T-helper 2 cell treated with Interferon-gamma antibody and Interleukin-4, amounts not matched to agents 100 ng/mL and 5 ng/mL, for 36 hours (primary cell): ENCODE measurements around the gene STING1. TPM values are rescaled to one million over a fixed set of nuclear protein-coding genes. Genes with fewer than 3 reads are reported as not detected.
"Not testable (repeated sequence)": the region's sequence is repeated elsewhere in the genome, so short reads cannot be mapped to it uniquely, and the experiment has no call there.

ENCODE experiments used
- intact Hi-C: fragments of 100-400 bp; cut with micrococcal nuclease; formaldehyde crosslinking; loops from one replicate; pipeline ENCODE4 v1.15.1; 2023
- total RNA-seq: library from RNA; stranded (reverse); gene quantifications from 2 replicates; pipeline ENCODE4 v1.2.3, GENCODE V29; 2022

Gene STING1
- total RNA-seq, 1 donor from 2014 or later, result 216 TPM

DNA sequence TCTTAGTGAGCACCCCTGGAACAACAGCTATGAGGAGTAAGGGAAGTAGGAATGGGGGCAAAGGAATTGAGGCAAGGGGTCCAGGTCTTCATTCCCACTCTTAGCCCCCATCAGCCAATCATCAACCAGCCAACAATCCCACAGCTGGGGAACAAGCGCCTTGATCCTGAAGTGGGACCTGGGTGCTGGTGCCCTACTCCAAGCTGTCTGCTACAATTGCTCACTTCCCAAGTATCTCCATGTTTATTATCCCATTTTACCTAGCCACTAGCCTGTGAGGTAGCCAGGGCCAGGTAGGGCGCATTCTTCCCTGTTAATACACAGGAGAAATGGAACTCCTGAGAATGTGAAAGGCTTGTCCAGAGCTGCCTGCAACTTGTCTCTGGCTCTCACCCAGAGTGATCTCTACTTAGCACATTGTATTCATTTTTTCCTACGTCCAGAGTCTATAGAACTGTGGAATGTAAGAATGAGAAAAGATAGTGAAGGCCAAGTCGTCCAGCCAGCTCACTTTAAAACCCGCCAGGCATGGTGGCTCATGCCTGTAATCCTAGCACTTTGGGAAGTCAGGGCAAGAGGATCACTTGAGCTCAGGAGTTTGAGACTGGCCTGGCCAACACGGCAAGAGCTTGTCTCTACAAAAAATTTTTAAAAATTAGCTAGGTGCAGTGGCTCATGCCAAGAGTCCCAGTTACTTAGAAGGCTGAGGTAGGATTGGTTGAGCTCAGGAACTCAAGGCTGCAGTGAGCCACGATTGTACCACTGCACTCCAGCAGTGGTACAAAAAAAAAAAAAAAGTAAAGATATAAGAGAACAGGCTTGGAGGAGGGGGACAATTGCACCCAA is 37.0 kb downstream of the STING1 start:
- intact Hi-C loops, result no loop called here

DNA sequence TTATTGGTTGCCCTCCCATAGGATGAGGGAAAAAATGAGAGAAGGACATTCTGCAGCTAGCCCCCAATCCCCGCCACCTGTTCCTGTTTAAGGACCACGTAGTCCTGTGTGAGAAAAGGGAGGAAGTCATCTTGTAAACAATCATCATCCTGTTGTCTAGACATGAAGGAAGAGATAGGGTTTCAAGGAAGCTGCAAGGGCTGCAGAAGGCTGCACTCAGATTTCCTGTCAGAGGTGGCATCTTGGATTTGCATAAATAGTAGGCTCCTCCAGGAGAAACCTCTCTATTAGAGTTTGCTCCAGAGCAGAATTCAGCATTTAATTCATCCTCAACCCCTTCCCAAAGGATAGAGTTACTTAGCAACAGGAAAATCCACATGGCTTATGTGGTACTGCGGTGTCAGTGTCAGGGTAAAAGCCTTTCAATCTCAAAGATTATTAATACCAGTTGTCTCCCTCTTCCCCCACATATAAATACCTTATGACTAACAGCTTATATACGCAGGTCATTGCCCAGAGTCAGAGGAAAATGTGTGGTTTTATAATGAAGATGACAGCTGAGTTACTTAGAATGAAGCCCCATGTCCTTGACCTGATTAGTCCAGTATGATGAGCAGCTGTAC is 38.6 kb downstream of the STING1 start:
- intact Hi-C loops, result no loop called here

DNA sequence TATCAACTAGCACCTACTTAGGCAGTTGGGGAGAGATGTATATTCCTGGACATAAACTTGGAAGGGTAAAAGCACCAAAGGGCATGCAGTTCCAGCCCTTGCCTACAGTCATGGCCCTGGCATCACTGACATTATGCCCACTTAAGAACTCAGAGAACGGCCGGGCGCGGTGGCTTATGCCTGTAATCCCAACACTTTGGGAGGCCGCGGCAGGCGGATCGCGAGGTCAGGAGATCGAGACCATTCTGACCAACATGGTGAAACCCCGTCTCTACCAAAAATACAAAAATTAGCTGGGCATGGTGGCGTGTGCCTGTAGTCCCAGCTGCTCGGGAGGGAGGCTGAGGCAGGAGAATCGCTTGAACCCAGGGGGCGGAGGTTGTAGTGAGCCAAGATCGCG is 42.1 kb downstream of the STING1 start:
- intact Hi-C loops, result not testable (repeated sequence)

DNA sequence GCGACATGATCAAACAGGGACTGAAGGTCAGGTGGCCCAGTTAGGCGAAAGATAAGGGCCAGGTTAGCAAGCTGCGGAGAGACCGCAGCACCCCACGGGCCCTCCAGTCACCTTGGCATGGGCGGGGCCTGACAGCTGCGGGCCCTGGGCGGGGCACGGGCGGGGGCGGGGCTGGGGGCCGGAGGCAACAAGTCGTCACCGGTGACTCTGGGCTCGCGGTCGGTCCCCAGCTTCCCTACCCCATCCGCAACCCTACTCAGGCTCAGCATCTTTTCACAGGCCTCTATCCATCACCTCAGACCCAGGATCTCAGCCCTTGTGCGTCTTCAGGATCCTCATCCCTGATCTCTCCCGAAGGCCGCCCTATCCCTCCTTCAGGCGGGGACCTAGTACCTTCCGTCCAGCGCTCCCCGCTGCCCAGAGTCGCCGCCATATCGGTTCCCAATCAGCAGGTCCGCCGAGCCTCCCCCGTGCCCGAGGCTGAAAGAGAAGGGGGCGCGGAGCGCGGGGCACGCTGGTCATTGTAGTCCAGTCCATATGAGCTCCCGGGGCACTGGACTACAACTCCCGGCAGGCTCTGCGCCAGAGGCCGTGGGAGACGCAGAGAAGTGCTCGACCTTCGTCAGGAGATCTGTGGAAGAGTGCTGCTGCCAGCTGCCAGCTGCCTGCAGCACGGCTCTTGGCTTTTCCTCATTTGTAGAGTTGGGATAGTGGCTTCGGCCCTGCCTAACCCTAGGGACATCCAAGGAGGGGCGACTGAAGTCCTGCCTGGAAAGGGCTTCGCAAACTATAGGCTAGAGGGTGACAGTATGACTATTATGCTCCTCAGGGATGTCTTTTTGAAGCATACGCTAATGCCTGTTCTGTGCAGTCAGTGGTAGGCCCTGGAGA is 43.3 kb downstream of the STING1 start, which contains the start of gene DNAJC18:
DNAJC18 (minus strand) TSS at position 513 of the 891 bp plus-strand sequence; CDS start at position 433, 80 bp downstream.
- intact Hi-C loops, result loop anchor here (1.0 to 2.0 kb wide), 8 partner anchors 8 to 194 kb away; partner anchors contain the start of genes SPATA24, STING1 and UBE2D2

DNA sequence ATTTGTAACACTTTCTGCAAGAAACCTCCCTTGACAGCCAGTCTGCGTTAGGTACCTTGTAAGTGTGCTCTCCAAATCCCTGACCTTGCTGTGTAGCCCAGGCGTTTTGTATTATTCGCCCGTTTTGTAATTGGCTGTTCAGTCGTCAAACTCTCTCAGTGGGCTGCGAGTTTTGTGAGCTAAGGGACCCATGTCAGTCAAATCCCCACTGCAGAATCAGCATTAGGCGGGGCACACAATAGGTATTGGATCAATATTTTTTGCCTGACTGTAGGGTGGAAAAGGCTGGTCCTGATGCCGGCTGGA is 43.9 kb downstream of the STING1 start:
- intact Hi-C loops, result loop anchor here (1.0 to 2.0 kb wide), 8 partner anchors 9 to 194 kb away; partner anchors contain the start of genes SPATA24, STING1 and UBE2D2

DNA sequence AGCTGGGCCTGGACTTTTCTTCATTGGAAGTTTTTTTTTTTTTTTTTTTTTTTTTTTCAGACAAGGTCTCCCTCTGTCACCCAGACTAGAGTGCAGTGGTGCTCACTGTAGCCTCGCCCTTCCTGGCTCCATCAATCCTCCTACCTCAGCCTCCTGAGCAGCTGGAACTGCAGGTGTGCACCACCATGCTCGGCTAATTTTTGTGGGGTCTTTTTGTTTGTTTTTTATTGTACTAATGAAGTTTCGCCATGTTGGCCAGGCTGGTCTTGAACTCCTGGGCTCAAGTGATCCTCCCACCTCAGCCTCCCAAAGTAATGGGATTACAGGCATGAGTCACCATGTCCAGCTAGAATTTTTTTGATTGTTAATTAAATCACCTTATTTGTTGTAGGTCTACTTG is 46.9 kb downstream of the STING1 start:
- intact Hi-C loops, result no loop called here

DNA sequence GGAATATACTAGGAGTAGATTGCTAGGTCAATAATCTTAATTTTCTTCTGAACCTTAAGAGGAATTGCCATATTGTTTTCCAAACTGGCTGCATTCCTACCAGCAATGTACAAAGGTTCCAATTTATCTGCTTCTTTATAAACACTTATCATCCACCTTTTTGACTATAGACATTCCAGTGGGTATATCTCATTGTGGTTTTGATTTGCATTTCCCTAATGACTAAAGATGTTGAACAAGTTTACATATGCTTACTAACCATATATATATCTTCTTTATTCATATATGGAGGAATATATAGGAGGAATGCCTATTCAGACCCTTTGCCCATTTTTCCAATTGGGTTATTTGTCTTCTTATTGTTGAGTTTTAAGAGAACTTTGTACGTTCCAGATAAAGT is 50.9 kb downstream of the STING1 start:
- intact Hi-C loops, result no loop called here

DNA sequence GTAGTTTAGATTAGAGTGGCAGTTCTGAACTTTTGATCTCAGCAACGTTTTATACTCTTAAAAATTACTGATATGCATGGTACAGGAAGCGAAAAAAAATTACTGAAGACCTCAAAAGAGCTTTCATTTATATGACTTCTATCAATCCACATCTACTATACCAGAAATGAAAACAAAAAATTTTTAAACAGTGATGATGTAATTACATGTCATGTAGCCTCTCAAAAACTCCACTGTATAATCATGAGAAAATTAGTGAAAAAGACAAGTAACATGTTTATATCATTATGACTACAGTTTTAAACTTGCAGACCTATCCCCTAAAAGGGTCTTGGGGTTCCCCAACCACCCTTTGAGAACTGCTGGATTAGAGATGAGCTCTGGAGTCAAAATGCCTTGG is 52.5 kb downstream of the STING1 start:
- intact Hi-C loops, result no loop called here

DNA sequence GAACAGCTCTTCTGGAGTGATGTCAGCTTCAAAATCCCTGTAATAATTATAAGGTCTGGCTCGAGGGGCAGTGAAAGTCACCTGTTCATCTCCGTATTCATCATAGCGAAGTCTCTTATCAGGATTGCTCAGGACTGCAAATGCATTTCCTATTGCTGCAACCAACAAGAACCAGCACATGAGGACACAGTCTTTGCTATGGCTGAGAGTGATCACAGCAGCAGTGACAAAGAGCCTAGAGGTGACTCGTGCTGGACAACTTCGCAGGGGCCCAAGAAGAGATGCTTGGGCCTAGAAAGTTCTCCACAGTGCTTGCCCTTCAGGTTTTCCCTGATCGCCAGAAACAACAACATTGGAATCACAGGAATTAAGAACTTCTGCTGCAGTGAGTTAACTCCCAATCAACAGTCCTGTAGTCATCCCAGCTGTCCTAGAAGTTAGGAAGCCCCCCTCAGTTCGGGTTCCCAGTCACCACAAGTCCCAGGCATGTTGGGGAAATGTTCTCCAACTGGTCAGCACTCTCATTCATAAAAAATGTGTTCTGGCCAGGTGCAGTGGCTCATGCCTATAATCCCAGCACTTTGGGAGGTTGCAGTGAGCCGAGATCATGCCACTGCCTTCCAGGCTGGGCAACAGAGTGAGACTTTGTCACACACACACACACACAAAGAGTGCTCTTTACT is 56.2 kb downstream of the STING1 start:
- intact Hi-C loops, result no loop called here

Other genes starting within 250 kb of the STING1 start
- 210 and 247 TPM in 2 replicates for gene MATR3, start 189.0 kb downstream of the STING1 start, total RNA-seq
- gene PAIP2, start 140.9 kb downstream of the STING1 start, total RNA-seq, result 77.0 and 82.6 TPM in 2 replicates
- 5.2 and 6.0 TPM in 2 replicates for gene SLC23A1, start 99.5 kb downstream of the STING1 start, total RNA-seq
- gene MZB1, start 92.8 kb downstream of the STING1 start, total RNA-seq, result 61.8 and 65.3 TPM in 2 replicates
- gene PROB1, start 87.7 kb downstream of the STING1 start, total RNA-seq, result 5.5 and 6.0 TPM in 2 replicates
- 7.1 and 8.6 TPM in 2 replicates for gene SPATA24, start 78.7 kb downstream of the STING1 start, total RNA-seq
- gene DNAJC18, start 43.2 kb downstream of the STING1 start, total RNA-seq, result 9.3 and 9.8 TPM in 2 replicates
- 1.1 and 1.6 TPM in 2 replicates for gene ECSCR, start 20.0 kb downstream of the STING1 start, total RNA-seq
- gene SMIM33, start 11.8 kb downstream of the STING1 start, total RNA-seq, result 0.59 and 0.80 TPM in 2 replicates
- gene UBE2D2, start 78.6 kb upstream of the STING1 start, total RNA-seq, result 228 and 245 TPM in 2 replicates
- 0.43 and 1.4 TPM in 2 replicates for gene CXXC5, start 165.6 kb upstream of the STING1 start, total RNA-seq